ENCODE data around the gene USP13. TPM values are rescaled to one million over a fixed set of nuclear protein-coding genes. Genes with fewer than 3 reads are reported as not detected.

Gene USP13
- total RNA-seq, 1 experiment from 2014 or later: 27.8 TPM

DNA sequence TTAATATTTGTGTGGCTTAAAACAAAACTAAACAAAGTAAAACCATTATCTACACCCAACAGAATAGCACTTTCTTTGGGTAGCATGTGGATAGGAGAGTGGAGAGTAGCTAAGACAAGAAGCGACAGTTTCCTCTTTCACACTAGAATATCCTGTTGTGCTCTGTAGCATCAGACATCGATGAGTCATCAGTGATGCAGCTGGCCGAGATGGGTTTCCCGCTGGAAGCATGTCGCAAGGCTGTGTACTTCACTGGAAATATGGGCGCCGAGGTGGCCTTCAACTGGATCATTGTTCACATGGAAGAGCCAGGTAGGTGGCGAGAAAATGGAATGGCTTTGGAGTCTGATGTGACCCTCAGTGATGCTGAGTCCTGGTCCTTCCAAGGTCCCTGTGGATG, 108.1 kb downstream of the USP13 start:
- ATAC-seq (no peak), DNase-seq (ENCODE audit: low read depth, low spot score) (no peak)
- CTCF ChIA-PET: no interaction called here
- POLR2A ChIA-PET: no interaction called here
- TF ChIP-seq POLR2AphosphoS5 (IDR thresholded peaks at IDR 0.05; ENCODE audit: low read depth, low read length) (no peak), TCF7L2 (IDR thresholded peaks at IDR 0.05; ENCODE audit: low read depth, low read length) (no peak), SIN3A (IDR thresholded peaks at IDR 0.05; ENCODE audit: borderline replicate concordance, insufficient read depth, low read depth, low read length) (no peak)
- TF ChIP-seq, protein P1, sequence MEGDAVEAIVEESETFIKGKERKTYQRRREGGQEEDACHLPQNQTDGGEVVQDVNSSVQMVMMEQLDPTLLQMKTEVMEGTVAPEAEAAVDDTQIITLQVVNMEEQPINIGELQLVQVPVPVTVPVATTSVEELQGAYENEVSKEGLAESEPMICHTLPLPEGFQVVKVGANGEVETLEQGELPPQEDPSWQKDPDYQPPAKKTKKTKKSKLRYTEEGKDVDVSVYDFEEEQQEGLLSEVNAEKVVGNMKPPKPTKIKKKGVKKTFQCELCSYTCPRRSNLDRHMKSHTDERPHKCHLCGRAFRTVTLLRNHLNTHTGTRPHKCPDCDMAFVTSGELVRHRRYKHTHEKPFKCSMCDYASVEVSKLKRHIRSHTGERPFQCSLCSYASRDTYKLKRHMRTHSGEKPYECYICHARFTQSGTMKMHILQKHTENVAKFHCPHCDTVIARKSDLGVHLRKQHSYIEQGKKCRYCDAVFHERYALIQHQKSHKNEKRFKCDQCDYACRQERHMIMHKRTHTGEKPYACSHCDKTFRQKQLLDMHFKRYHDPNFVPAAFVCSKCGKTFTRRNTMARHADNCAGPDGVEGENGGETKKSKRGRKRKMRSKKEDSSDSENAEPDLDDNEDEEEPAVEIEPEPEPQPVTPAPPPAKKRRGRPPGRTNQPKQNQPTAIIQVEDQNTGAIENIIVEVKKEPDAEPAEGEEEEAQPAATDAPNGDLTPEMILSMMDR (IDR thresholded peaks at IDR 0.05): no peak
- TF ChIP-seq, protein P2, sequence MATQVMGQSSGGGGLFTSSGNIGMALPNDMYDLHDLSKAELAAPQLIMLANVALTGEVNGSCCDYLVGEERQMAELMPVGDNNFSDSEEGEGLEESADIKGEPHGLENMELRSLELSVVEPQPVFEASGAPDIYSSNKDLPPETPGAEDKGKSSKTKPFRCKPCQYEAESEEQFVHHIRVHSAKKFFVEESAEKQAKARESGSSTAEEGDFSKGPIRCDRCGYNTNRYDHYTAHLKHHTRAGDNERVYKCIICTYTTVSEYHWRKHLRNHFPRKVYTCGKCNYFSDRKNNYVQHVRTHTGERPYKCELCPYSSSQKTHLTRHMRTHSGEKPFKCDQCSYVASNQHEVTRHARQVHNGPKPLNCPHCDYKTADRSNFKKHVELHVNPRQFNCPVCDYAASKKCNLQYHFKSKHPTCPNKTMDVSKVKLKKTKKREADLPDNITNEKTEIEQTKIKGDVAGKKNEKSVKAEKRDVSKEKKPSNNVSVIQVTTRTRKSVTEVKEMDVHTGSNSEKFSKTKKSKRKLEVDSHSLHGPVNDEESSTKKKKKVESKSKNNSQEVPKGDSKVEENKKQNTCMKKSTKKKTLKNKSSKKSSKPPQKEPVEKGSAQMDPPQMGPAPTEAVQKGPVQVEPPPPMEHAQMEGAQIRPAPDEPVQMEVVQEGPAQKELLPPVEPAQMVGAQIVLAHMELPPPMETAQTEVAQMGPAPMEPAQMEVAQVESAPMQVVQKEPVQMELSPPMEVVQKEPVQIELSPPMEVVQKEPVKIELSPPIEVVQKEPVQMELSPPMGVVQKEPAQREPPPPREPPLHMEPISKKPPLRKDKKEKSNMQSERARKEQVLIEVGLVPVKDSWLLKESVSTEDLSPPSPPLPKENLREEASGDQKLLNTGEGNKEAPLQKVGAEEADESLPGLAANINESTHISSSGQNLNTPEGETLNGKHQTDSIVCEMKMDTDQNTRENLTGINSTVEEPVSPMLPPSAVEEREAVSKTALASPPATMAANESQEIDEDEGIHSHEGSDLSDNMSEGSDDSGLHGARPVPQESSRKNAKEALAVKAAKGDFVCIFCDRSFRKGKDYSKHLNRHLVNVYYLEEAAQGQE (IDR thresholded peaks at IDR 0.05; ENCODE audit: insufficient read depth in 1 of 2, low read depth in 2 of 2, low read length in 1 of 2): no peak
- Histone ChIP-seq H3K27ac (ENCODE audit: low read length) (no peak overlapping the region), H3K4me1 (ENCODE audit: control insufficient read depth, insufficient read depth, low read length) (no peaks in the 10 kb centered on the region), H3K4me3 (ENCODE audit: low read depth in 2 of 2, low read length in 2 of 2) (no peak overlapping the region), H3K27me3 (ENCODE audit: control insufficient read depth, insufficient read depth, low read length) (no peaks in the 10 kb centered on the region), H3K9me3 (ENCODE audit: control insufficient read depth, insufficient read depth, low read depth, low read length) (no peaks in the 10 kb centered on the region), H3K36me3 (ENCODE audit: control insufficient read depth, insufficient read depth, low read length) (no peaks in the 10 kb centered on the region)
- in situ Hi-C loops (cut with HindIII; ENCODE audit: low pct_unique_long_range_greater_than_20kb, low sequenced_read_pairs): no loop called here
- intact Hi-C loops (cut with micrococcal nuclease; ENCODE audit: unreplicated experiment): no loop called here
- BruUV-seq (replicated peaks): no TSS peak

DNA sequence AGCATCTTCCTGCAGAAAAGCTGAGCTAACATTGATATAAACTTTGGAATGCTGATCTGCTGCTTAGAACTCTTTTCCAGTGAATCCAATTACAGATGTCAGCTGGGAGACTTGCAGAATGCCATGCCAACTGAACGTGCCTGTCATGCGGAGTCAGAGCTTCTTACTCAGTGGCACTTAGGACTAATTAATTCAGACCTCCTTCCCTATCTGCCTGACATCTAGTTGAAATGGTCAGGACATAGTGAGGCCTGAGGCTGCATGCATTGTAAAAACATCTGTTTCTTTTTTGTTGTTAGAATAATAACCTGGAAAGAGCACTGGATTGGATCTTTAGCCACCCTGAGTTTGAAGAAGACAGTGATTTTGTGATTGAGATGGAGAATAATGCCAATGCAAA, 112.6 kb downstream of the USP13 start:
- intact Hi-C loops (cut with micrococcal nuclease; ENCODE audit: unreplicated experiment): no loop called here

More for the DNA sequence above, 112.6 kb downstream of the USP13 start:
- no peaks in the 10 kb centered on the region for H3K9me3 ChIP-seq (ENCODE audit: control insufficient read depth, insufficient read depth, low read depth, low read length)
- ChIA-PET CTCF (no interaction called here), POLR2A (no interaction called here)
- in situ Hi-C loops (cut with HindIII; ENCODE audit: low pct_unique_long_range_greater_than_20kb, low sequenced_read_pairs): no loop called here
- ATAC-seq (no peak), DNase-seq (ENCODE audit: low read depth, low spot score) (no peak)
- no peaks in the 10 kb centered on the region for H3K36me3 ChIP-seq (ENCODE audit: control insufficient read depth, insufficient read depth, low read length)
- no peaks in the 10 kb centered on the region for H3K4me1 ChIP-seq (ENCODE audit: control insufficient read depth, insufficient read depth, low read length)
- no TSS peak for BruUV-seq (replicated peaks)
- no peaks in the 10 kb centered on the region for H3K27me3 ChIP-seq (ENCODE audit: control insufficient read depth, insufficient read depth, low read length)
- H3K4me3 ChIP-seq (ENCODE audit: low read depth in 2 of 2, low read length in 2 of 2): no peak overlapping the region
- TF ChIP-seq, protein P1 (IDR thresholded peaks at IDR 0.05): no peak
- no peak for TF ChIP-seq SIN3A (IDR thresholded peaks at IDR 0.05; ENCODE audit: borderline replicate concordance, insufficient read depth, low read depth, low read length)
- TF ChIP-seq TCF7L2 (IDR thresholded peaks at IDR 0.05; ENCODE audit: low read depth, low read length): no peak
- no peak for TF ChIP-seq POLR2AphosphoS5 (IDR thresholded peaks at IDR 0.05; ENCODE audit: low read depth, low read length)
- TF ChIP-seq, protein P2 (IDR thresholded peaks at IDR 0.05; ENCODE audit: insufficient read depth in 1 of 2, low read depth in 2 of 2, low read length in 1 of 2): no peak
- no peak overlapping the region for H3K27ac ChIP-seq (ENCODE audit: low read length)
